BLaER1 (cell line): ENCODE results near the gene TPGS1.

Source experiments
- H3K27ac ChIP-seq: shearing (Covaris generic); formaldehyde crosslinking; 2 replicates; pipeline ENCODE4 v1.8.1; 2022
- H3K27me3 ChIP-seq: shearing (Covaris generic); formaldehyde crosslinking; 2 replicates; pipeline ENCODE4 v1.8.1; 2022
- H3K36me3 ChIP-seq: shearing (Covaris generic); formaldehyde crosslinking; 2 replicates; pipeline ENCODE4 v1.8.1; 2022
- H3K4me1 ChIP-seq: shearing (Covaris generic); formaldehyde crosslinking; 2 replicates; pipeline ENCODE4 v1.8.1; 2022
- H3K4me2 ChIP-seq: shearing (Covaris generic); formaldehyde crosslinking; 2 replicates; pipeline ENCODE4 v1.8.1; 2022
- H3K4me3 ChIP-seq: shearing (Covaris generic); formaldehyde crosslinking; 2 replicates; pipeline ENCODE4 v1.8.1; 2022
- H3K9ac ChIP-seq: shearing (Covaris generic); formaldehyde crosslinking; 2 replicates; pipeline ENCODE4 v1.8.1; 2022
- H3K9me3 ChIP-seq: shearing (Covaris generic); formaldehyde crosslinking; 2 replicates; pipeline ENCODE4 v1.8.1; 2022
- H4K20me1 ChIP-seq: shearing (Covaris generic); formaldehyde crosslinking; 2 replicates; pipeline ENCODE4 v1.8.1; 2022
- Cebpa-rat ChIP-seq: shearing (Covaris generic); IDR thresholded peaks from 2 replicates; pipeline ENCODE4 v1.8.1; 2022

TPGS1 gene

GRCh38 chr19:555474-555808, 48.1 kb downstream of the TPGS1 start:
- H3K4me1 ChIP-seq, result peaks cover 34% of the 10 kb centered on the region
- H3K27ac ChIP-seq, result no peak overlapping the region
- H3K4me3 ChIP-seq, result no peak overlapping the region

GRCh38 chr19:556611-557382, 49.5 kb downstream of the TPGS1 start:
- H4K20me1 ChIP-seq, result no peaks in the 10 kb centered on the region
- no peak overlapping the region for H3K9ac ChIP-seq
- 0 out of 2 replicates have a peak, but pooled peaks cover 3% of the 10 kb centered on the region for H3K36me3 ChIP-seq
- peaks cover 34% of the 10 kb centered on the region for H3K4me1 ChIP-seq
- no peak for TF ChIP-seq Cebpa-rat
- H3K27me3 ChIP-seq, result no peaks in the 10 kb centered on the region
- no peak overlapping the region for H3K4me2 ChIP-seq
- no peak overlapping the region for H3K4me3 ChIP-seq
- peaks cover 7% of the 10 kb centered on the region for H3K9me3 ChIP-seq
- no peak overlapping the region for H3K27ac ChIP-seq

More at GRCh38 chr19:555474-555808, 48.1 kb downstream of the TPGS1 start:
- H4K20me1 ChIP-seq, result no peaks in the 10 kb centered on the region
- no peak overlapping the region for H3K9ac ChIP-seq
- no peak overlapping the region for H3K4me2 ChIP-seq
- no peaks in the 10 kb centered on the region for H3K36me3 ChIP-seq
- TF ChIP-seq Cebpa-rat, result no peak
- no peaks in the 10 kb centered on the region for H3K9me3 ChIP-seq
- no peaks in the 10 kb centered on the region for H3K27me3 ChIP-seq

GRCh38 chr19:558770-559439, 51.6 kb downstream of the TPGS1 start:
- no peak overlapping the region for H3K4me3 ChIP-seq
- H3K27ac ChIP-seq, result peak overlapping the region; percentile 64; the same call in 1 of the 2 replicates
- H4K20me1 ChIP-seq, result no peaks in the 10 kb centered on the region
- H3K36me3 ChIP-seq, result peaks cover 19% of the 10 kb centered on the region
- H3K4me1 ChIP-seq, result peaks cover 34% of the 10 kb centered on the region
- no peaks in the 10 kb centered on the region for H3K27me3 ChIP-seq
- H3K9me3 ChIP-seq, result peaks cover 25% of the 10 kb centered on the region
- H3K9ac ChIP-seq, result peak overlapping the region; percentile 48; the same call in 1 of the 2 replicates
- peak overlapping the region; percentile 56 for H3K4me2 ChIP-seq
- TF ChIP-seq Cebpa-rat, result no peak

GRCh38 chr19:560121-560520, 52.8 kb downstream of the TPGS1 start:
- no peak overlapping the region for H3K9ac ChIP-seq
- peaks cover 19% of the 10 kb centered on the region for H3K36me3 ChIP-seq
- peaks cover 25% of the 10 kb centered on the region for H3K9me3 ChIP-seq
- no peaks in the 10 kb centered on the region for H3K27me3 ChIP-seq
- H3K4me3 ChIP-seq, result no peak overlapping the region
- H3K27ac ChIP-seq, result no peak overlapping the region
- peaks cover 34% of the 10 kb centered on the region for H3K4me1 ChIP-seq
- no peaks in the 10 kb centered on the region for H4K20me1 ChIP-seq
- no peak for TF ChIP-seq Cebpa-rat
- H3K4me2 ChIP-seq, result peak overlapping the region; percentile 56; the same call in 1 of the 2 replicates

DNA sequence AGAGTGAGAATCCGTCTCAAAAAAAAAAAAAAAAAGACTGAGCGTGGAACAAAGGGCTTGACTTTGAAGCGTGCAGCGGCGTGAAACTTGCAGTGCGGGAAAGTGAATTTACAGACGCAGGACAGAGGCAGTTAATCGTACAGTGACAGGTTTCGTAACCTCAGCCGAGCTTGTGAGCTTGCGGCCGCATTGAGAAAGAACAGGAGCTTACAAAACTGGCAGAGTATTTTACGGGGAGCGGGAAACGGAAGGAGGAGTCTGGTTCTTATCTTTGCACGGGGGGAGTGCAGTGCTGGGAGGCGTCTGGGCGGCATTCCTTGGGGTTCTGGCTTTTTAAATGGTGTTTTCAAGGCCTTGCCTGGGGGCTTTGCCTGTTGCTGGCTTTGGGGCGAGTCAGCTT, 59.1 kb downstream of the TPGS1 start:
- H3K27me3 ChIP-seq, result no peaks in the 10 kb centered on the region
- H3K4me1 ChIP-seq, result peaks cover 6% of the 10 kb centered on the region
- H3K9me3 ChIP-seq, result peaks cover 21% of the 10 kb centered on the region
- no peak overlapping the region for H3K27ac ChIP-seq
- H3K4me3 ChIP-seq, result no peak overlapping the region
- no peak for TF ChIP-seq Cebpa-rat
- no peaks in the 10 kb centered on the region for H4K20me1 ChIP-seq
- no peak overlapping the region for H3K9ac ChIP-seq
- H3K4me2 ChIP-seq, result no peak overlapping the region
- H3K36me3 ChIP-seq, result peaks cover 15% of the 10 kb centered on the region

- no peaks in the 10 kb centered on the region for H3K27me3 ChIP-seq
- H3K9ac ChIP-seq, result no peak overlapping the region
- H3K27ac ChIP-seq, result no peak overlapping the region
- no peaks in the 10 kb centered on the region for H4K20me1 ChIP-seq
- no peak overlapping the region for H3K4me3 ChIP-seq
- TF ChIP-seq Cebpa-rat, result no peak
- peaks cover 15% of the 10 kb centered on the region for H3K36me3 ChIP-seq
- H3K9me3 ChIP-seq, result peaks cover 18% of the 10 kb centered on the region
- peaks cover 10% of the 10 kb centered on the region for H3K4me1 ChIP-seq
- H3K4me2 ChIP-seq, result no peak overlapping the region
Observed at GRCh38 chr19:566844-567243, 59.5 kb downstream of the TPGS1 start.

DNA sequence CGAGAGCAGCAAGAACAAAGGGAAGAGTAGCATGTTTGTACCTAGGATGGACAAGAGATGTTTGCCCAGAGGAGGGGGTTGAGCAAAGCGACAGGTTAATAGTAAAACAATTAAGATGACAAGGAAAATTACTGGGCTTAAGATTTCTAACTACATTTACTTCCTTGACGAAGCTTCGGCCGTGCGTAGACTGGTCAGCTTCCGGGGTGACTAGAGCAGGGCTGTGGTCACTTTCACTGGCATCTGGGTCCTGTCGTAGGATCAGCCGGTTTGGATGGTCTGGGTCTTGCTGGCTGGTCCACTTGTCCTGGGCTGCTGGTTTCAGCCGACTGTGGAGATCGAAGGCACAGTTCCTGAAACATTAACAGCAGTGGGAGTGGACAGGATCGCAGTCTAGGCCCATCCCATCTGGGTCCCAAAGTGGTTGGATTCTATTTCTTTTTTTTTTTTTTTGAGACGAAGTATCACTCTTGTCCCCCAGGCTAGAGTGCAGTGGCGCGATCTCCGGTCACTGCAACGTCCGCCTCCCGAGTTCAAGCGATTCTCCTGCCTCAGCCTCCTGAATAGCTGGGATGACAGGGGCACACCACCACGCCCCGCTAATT, 60.1 kb downstream of the TPGS1 start:
- Histone ChIP-seq H4K20me1 (no peaks in the 10 kb centered on the region), H3K36me3 (peaks cover 10% of the 10 kb centered on the region), H3K4me2 (no peak overlapping the region), H3K27ac (no peak overlapping the region), H3K9ac (no peak overlapping the region), H3K4me1 (peaks cover 10% of the 10 kb centered on the region), H3K9me3 (peaks cover 13% of the 10 kb centered on the region), H3K27me3 (no peaks in the 10 kb centered on the region), H3K4me3 (no peak overlapping the region)
- no peak for TF ChIP-seq Cebpa-rat
